HCT116 (cell line): ENCODE measurements around the gene MICALL1.

Experiments
- POLR2A ChIP-seq: IDR thresholded peaks from 2 replicates; pipeline ENCODE4 v1.7.0; 2011; ENCODE audit warnings: borderline replicate concordance; ENCODE audit not compliant: insufficient read depth, insufficient read length; ENCODE audit errors: extremely low read depth
- POLR2AphosphoS5 ChIP-seq: IDR thresholded peaks from 2 replicates; pipeline ENCODE4 v1.6.1; 2011; ENCODE audit warnings: mild to moderate bottlenecking, low read depth, low read length, moderate library complexity
- SIN3A ChIP-seq: IDR thresholded peaks from 2 replicates; pipeline ENCODE4 v1.6.1; 2012; ENCODE audit warnings: low read depth
- ZFX ChIP-seq: fragments of 450-650 bp; IDR thresholded peaks from 2 replicates; pipeline ENCODE4 v1.6.1; 2017
- TF ChIP-seq, protein P1 (sequence below), 3 experiments: fragments of 200-600 bp in 1 of 3; sonication (generic) in 1 of 3; IDR thresholded peaks in 2 of 3; conservative IDR thresholded peaks in 1 of 3; 2 replicates each; pipeline ENCODE4 v1.5.1; 2012 to 2017; ENCODE audit warnings: low read depth in 2 of 3, low read length in 2 of 3, antibody characterized with exemption in 1 of 3, borderline replicate concordance in 1 of 3, control low read depth in 1 of 3, mild to moderate bottlenecking in 1 of 3, mixed read lengths in 1 of 3, mixed run types in 1 of 3, moderate library complexity in 1 of 3; ENCODE audit not compliant: insufficient read depth in 1 of 3

- no peak for TF ChIP-seq POLR2A
- TF ChIP-seq, protein P1, sequence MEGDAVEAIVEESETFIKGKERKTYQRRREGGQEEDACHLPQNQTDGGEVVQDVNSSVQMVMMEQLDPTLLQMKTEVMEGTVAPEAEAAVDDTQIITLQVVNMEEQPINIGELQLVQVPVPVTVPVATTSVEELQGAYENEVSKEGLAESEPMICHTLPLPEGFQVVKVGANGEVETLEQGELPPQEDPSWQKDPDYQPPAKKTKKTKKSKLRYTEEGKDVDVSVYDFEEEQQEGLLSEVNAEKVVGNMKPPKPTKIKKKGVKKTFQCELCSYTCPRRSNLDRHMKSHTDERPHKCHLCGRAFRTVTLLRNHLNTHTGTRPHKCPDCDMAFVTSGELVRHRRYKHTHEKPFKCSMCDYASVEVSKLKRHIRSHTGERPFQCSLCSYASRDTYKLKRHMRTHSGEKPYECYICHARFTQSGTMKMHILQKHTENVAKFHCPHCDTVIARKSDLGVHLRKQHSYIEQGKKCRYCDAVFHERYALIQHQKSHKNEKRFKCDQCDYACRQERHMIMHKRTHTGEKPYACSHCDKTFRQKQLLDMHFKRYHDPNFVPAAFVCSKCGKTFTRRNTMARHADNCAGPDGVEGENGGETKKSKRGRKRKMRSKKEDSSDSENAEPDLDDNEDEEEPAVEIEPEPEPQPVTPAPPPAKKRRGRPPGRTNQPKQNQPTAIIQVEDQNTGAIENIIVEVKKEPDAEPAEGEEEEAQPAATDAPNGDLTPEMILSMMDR (IDR thresholded peaks at IDR 0.05 in 2 of 3, conservative IDR thresholded peaks at IDR 0.05 in 1 of 3; ENCODE audit: borderline replicate concordance in 1 of 3, insufficient read depth in 1 of 3, low read depth in 2 of 3, low read length in 2 of 3), result no peak
- no peak for TF ChIP-seq POLR2AphosphoS5
- no peak for TF ChIP-seq SIN3A
- TF ChIP-seq ZFX, result no peak
Measured at GRCh38 chr22:37931893-37932389, 25.8 kb downstream of the MICALL1 start.
